ENCODE data around the gene ADGRF4.

DNA sequence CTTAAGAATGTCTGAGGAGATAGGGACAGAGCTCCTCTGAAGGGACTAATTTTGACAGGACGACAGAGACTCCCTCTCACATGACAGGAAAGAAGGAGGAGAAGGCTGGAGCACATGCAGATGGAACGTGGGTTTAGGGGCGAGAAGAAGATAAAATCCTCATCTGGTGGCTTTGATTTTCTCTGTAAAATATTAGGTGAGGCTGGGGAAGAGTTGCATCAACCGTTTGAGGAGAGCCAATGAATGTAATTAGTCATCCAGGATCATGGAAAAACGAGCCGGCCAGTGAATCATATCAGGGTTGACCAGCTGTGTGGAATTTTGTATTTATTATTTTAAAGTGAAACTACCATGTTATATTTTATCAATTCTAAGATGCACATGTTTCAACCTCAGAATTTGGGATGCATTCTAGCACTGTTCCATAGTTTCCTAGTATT lies 46.9 kb upstream of the ADGRF4 start:
- TF ChIP-seq CTCF (IDR thresholded peaks at IDR 0.05; ENCODE audit: low read length) (no peak), EZH2 (optimal IDR thresholded peaks at IDR 0.05; ENCODE audit: low read depth, low read length) (no peak), EZH2phosphoT487 (IDR thresholded peaks at IDR 0.05; ENCODE audit: low read length) (no peak)
